Karpas-422 (cell line): ENCODE data around the gene LRRC10B. TPM values are rescaled to one million over a fixed set of nuclear protein-coding genes. Genes with fewer than 3 reads are reported as not detected.
"Not testable (repeated sequence)": the region's sequence is repeated elsewhere in the genome, so short reads cannot be mapped to it uniquely, and the experiment has no call there.

Experiments
- DNase-seq: peaks from one replicate; pipeline ENCODE4 v3.0.0-alpha.2; 2015
- H2AFZ ChIP-seq: fragments of 200-600 bp; sonication (generic); 2 replicates; pipeline ENCODE4 v1.6.1; 2014; ENCODE audit warnings: antibody characterized with exemption, low read length, mixed read lengths
- H3K27ac ChIP-seq: fragments of 200-600 bp; sonication (generic); 2 replicates; pipeline ENCODE4 v1.5.1; 2014; ENCODE audit warnings: mild to moderate bottlenecking, low read length, moderate library complexity
- H3K27me3 ChIP-seq: fragments of 200-600 bp; sonication (generic); 2 replicates; pipeline ENCODE4 v1.6.1; 2014; ENCODE audit warnings: low read length, mixed read lengths
- H3K36me3 ChIP-seq: fragments of 200-600 bp; sonication (generic); 2 replicates; pipeline ENCODE4 v1.6.1; 2014; ENCODE audit warnings: low read length, mixed read lengths; ENCODE audit not compliant: insufficient read depth
- H3K4me1 ChIP-seq: fragments of 200-600 bp; sonication (generic); 2 replicates; pipeline ENCODE4 v1.6.1; 2014; ENCODE audit warnings: mild to moderate bottlenecking, low read length, mixed read lengths
- H3K4me2 ChIP-seq: fragments of 200-600 bp; sonication (generic); 2 replicates; pipeline ENCODE4 v1.6.1; 2014; ENCODE audit warnings: low read length, low read depth, mild to moderate bottlenecking; ENCODE audit not compliant: poor library complexity, severe bottlenecking
- H3K4me3 ChIP-seq: fragments of 200-600 bp; sonication (generic); 2 replicates; pipeline ENCODE4 v1.5.1; 2014; ENCODE audit warnings: mild to moderate bottlenecking, antibody characterized with exemption, low read length, mixed read lengths
- H3K79me2 ChIP-seq: fragments of 200-600 bp; sonication (generic); 2 replicates; pipeline ENCODE4 v1.6.1; 2014; ENCODE audit warnings: mild to moderate bottlenecking, low read length, mixed read lengths
- H3K9ac ChIP-seq: fragments of 200-600 bp; sonication (generic); 2 replicates; pipeline ENCODE4 v1.6.0; 2014; ENCODE audit warnings: low read length
- H3K9me2 ChIP-seq: fragments of 200-600 bp; sonication (generic), shearing (Covaris generic); replicated peaks from 2 replicates; pipeline ENCODE4 v1.6.0; 2014; ENCODE audit warnings: mild to moderate bottlenecking, low read length, moderate library complexity; ENCODE audit not compliant: insufficient read depth
- H3K9me3 ChIP-seq: fragments of 300-700, 200-600 bp; sonication (generic); 2 replicates; pipeline ENCODE4 v1.6.1; 2014; ENCODE audit warnings: low read length, mixed read lengths
- H4K20me1 ChIP-seq: fragments of 200-600 bp; sonication (generic); 2 replicates; pipeline ENCODE4 v1.6.1; 2014; ENCODE audit warnings: mild to moderate bottlenecking, antibody characterized with exemption, low read length, low read depth; ENCODE audit not compliant: insufficient read depth
- total RNA-seq: library from RNA; depleted of rRNA; stranded (reverse); fragments of >200 nt; shearing (Covaris generic); gene quantifications from 2 replicates; pipeline ENCODE4 v1.2.3, GENCODE V29; 2014; ENCODE audit warnings: low replicate concordance; rRNA removed

LRRC10B gene
- total RNA-seq, result 1.0 TPM in 1 of 2 replicates, not detected in the other

GRCh38 chr11:61507962-61508861 is at the start of gene LRRC10B:
LRRC10B (plus strand) TSS chr11:61508749; CDS start chr11:61508999, 250 bp downstream.
- Histone ChIP-seq H3K27me3 (no peaks in the 10 kb centered on the region; the same call in 1 of the 2 replicates), H3K4me3 (peak within 1 kb of the TSS; percentile 55; the same call in 1 of the 2 replicates)
- DNase-seq, result peak; percentile 86

GRCh38 chr11:61460474-61460881 is 48.1 kb upstream of the LRRC10B start:
- H3K79me2 ChIP-seq, result no peaks in the 10 kb centered on the region
- no peak overlapping the region for H2AFZ ChIP-seq
- no peak overlapping the region for H3K9ac ChIP-seq
- H3K9me2 ChIP-seq, result no peaks in the 10 kb centered on the region
- H3K4me1 ChIP-seq, result no peaks in the 10 kb centered on the region
- no peak overlapping the region for H3K4me3 ChIP-seq
- no peak for DNase-seq
- H3K4me2 ChIP-seq, result no peak overlapping the region
- no peaks in the 10 kb centered on the region for H3K9me3 ChIP-seq
- no peaks in the 10 kb centered on the region for H3K27me3 ChIP-seq
- H4K20me1 ChIP-seq, result no peaks in the 10 kb centered on the region
- H3K36me3 ChIP-seq, result no peaks in the 10 kb centered on the region
- H3K27ac ChIP-seq, result no peak overlapping the region

More at GRCh38 chr11:61507962-61508861, at the start of gene LRRC10B:
- H3K79me2 ChIP-seq, result no peaks in the 10 kb centered on the region
- peak within 1 kb of the TSS; percentile 43; the same call in 1 of the 2 replicates for H2AFZ ChIP-seq
- H3K9me2 ChIP-seq, result no peaks in the 10 kb centered on the region
- H3K9ac ChIP-seq, result peak within 1 kb of the TSS; percentile 49; the same call in 1 of the 2 replicates
- H3K4me2 ChIP-seq, result peak within 1 kb of the TSS; percentile 67
- peaks cover 15% of the 10 kb centered on the region for H3K4me1 ChIP-seq
- H4K20me1 ChIP-seq, result no peaks in the 10 kb centered on the region
- H3K27ac ChIP-seq, result no peak within 1 kb of the TSS
- H3K9me3 ChIP-seq, result no peaks in the 10 kb centered on the region
- no peaks in the 10 kb centered on the region for H3K36me3 ChIP-seq

GRCh38 chr11:61460986-61461385 is 47.6 kb upstream of the LRRC10B start:
- Histone ChIP-seq H3K4me2 (no peak overlapping the region), H3K79me2 (no peaks in the 10 kb centered on the region), H3K27ac (no peak overlapping the region), H3K9me3 (no peaks in the 10 kb centered on the region), H3K36me3 (no peaks in the 10 kb centered on the region), H3K9ac (no peak overlapping the region), H3K4me1 (no peaks in the 10 kb centered on the region), H3K9me2 (no peaks in the 10 kb centered on the region), H2AFZ (no peak overlapping the region), H3K27me3 (no peaks in the 10 kb centered on the region), H3K4me3 (no peak overlapping the region), H4K20me1 (no peaks in the 10 kb centered on the region)
- DNase-seq, result no peak

- not testable (repeated sequence) for H3K79me2 ChIP-seq, H4K20me1 ChIP-seq, H3K4me1 ChIP-seq, H3K36me3 ChIP-seq, DNase-seq, H3K27ac ChIP-seq, H2AFZ ChIP-seq, H3K9me2 ChIP-seq, H3K9me3 ChIP-seq, H3K4me2 ChIP-seq, H3K4me3 ChIP-seq, H3K9ac ChIP-seq, H3K27me3 ChIP-seq
Measured at GRCh38 chr11:61467602-61468001, 40.9 kb upstream of the LRRC10B start.

- DNase-seq, result no peak
- Histone ChIP-seq H4K20me1 (no peaks in the 10 kb centered on the region), H3K4me1 (no peaks in the 10 kb centered on the region), H2AFZ (no peak overlapping the region), H3K9ac (no peak overlapping the region), H3K9me3 (no peaks in the 10 kb centered on the region), H3K79me2 (no peaks in the 10 kb centered on the region), H3K27ac (no peak overlapping the region), H3K27me3 (no peaks in the 10 kb centered on the region), H3K36me3 (peaks cover 5% of the 10 kb centered on the region; the same call in 1 of the 2 replicates), H3K4me3 (no peak overlapping the region), H3K9me2 (no peaks in the 10 kb centered on the region), H3K4me2 (no peak overlapping the region)
Measured at GRCh38 chr11:61468002-61468401, 40.5 kb upstream of the LRRC10B start.

- Histone ChIP-seq H3K4me1 (no peaks in the 10 kb centered on the region), H3K4me2 (no peak overlapping the region), H3K9me2 (no peaks in the 10 kb centered on the region), H2AFZ (no peak overlapping the region), H3K27ac (no peak overlapping the region), H3K9ac (no peak overlapping the region), H3K79me2 (no peaks in the 10 kb centered on the region), H3K27me3 (no peaks in the 10 kb centered on the region), H3K4me3 (no peak overlapping the region), H3K9me3 (no peaks in the 10 kb centered on the region), H3K36me3 (peaks cover 3% of the 10 kb centered on the region; the same call in 1 of the 2 replicates), H4K20me1 (0 out of 2 replicates have a peak, but pooled peaks cover 3% of the 10 kb centered on the region)
- DNase-seq, result no peak
Measured at GRCh38 chr11:61472282-61472681, 36.3 kb upstream of the LRRC10B start.

- Histone ChIP-seq H3K4me2 (no peak overlapping the region), H2AFZ (no peak overlapping the region), H3K36me3 (no peaks in the 10 kb centered on the region), H3K4me1 (no peaks in the 10 kb centered on the region), H3K27me3 (no peaks in the 10 kb centered on the region), H3K27ac (no peak overlapping the region), H3K79me2 (no peaks in the 10 kb centered on the region), H3K9me3 (no peaks in the 10 kb centered on the region), H4K20me1 (0 out of 2 replicates have a peak, but pooled peaks cover 3% of the 10 kb centered on the region), H3K9me2 (no peaks in the 10 kb centered on the region), H3K4me3 (no peak overlapping the region), H3K9ac (no peak overlapping the region)
- DNase-seq, result no peak
Measured at GRCh38 chr11:61472868-61473267, 35.7 kb upstream of the LRRC10B start.

GRCh38 chr11:61473370-61474012 is 35.1 kb upstream of the LRRC10B start:
- Histone ChIP-seq H4K20me1 (0 out of 2 replicates have a peak, but pooled peaks cover 3% of the 10 kb centered on the region), H3K4me3 (no peak overlapping the region), H3K27ac (no peak overlapping the region), H2AFZ (no peak overlapping the region), H3K4me2 (no peak overlapping the region), H3K79me2 (no peaks in the 10 kb centered on the region), H3K9ac (no peak overlapping the region), H3K9me3 (no peaks in the 10 kb centered on the region), H3K9me2 (no peaks in the 10 kb centered on the region), H3K27me3 (no peaks in the 10 kb centered on the region), H3K4me1 (no peaks in the 10 kb centered on the region), H3K36me3 (no peaks in the 10 kb centered on the region)
- DNase-seq, result no peak
